GM18511 (cell line): ENCODE measurements around the gene CCNA1.

Source experiments
- ATAC-seq: cut with Tn5 transposase; IDR thresholded peaks from one replicate; pipeline ENCODE4 v1.9.1; 2021; ENCODE audit warnings: mild to moderate bottlenecking, moderate library complexity; ENCODE audit not compliant: unreplicated experiment

Gene CCNA1

GRCh38 chr13:36432106-36432544 is at the start of gene CCNA1:
CCNA1 (plus strand) TSS chr13:36432495; CDS start chr13:36433057, 562 bp downstream.
- peak; percentile 59 for ATAC-seq

DNA sequence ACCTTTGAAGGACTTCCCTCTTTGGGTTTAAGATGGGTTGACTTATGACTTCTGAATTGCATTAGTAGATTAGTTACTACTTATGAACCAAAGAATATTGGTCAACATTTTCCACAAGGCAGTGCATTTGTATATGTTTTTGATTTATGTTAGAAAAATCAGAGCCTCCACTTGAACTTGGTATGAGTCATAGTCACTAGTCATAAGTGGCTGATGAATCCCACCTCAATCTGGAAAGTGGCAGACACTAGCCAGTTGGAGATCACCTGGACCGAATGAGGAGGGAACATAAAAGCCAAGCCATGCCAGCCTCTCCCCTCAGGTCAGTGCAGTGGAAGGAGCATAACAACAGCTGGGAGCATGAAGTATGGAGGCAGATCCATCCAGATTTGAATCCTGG is 46.8 kb upstream of the CCNA1 start:
- no peak for ATAC-seq

GRCh38 chr13:36395280-36395679 is 37.0 kb upstream of the CCNA1 start:
- no peak for ATAC-seq

DNA sequence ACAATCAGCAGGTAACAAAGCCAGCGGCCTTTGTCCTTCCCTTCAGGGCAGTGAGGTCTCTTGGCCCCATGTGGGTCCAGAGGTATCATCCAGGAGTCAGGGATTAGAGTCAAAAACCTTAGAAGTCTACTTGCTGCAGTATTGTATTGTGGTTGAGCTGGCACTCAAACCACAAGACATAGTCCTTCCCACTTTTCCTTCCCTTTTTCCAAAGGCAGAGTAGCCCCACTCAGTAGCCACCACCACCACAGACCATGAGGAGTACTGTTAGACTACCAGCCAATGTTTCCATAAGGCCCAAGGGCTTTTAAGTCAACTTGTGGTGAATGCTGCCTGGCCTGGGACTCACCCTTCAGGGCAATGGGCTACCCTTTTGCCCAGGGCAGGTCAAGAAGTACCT is 27.1 kb upstream of the CCNA1 start:
- no peak for ATAC-seq

- ATAC-seq: no peak
Observed at GRCh38 chr13:36412736-36413135, 19.6 kb upstream of the CCNA1 start.

DNA sequence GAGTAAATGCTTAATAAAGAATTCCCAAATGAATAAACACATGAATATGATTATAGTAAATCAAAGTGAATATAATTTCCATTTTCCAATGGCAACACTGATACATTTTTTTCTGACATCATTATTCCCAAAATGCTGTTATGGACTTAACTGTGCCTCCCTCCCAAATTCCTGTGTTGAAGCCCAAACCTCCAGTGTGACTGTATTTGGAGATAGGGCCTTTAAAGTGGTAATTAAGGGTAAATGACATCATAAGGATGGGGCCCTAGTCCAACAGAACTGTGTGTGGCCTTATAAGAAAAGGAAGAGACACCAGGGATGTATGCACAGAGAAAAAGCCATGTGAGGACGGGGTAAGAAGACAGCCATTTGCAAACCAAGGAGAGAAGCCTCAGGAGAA is 19.1 kb upstream of the CCNA1 start:
- no peak for ATAC-seq

GRCh38 chr13:36414461-36414860 is 17.8 kb upstream of the CCNA1 start:
- ATAC-seq: no peak

DNA sequence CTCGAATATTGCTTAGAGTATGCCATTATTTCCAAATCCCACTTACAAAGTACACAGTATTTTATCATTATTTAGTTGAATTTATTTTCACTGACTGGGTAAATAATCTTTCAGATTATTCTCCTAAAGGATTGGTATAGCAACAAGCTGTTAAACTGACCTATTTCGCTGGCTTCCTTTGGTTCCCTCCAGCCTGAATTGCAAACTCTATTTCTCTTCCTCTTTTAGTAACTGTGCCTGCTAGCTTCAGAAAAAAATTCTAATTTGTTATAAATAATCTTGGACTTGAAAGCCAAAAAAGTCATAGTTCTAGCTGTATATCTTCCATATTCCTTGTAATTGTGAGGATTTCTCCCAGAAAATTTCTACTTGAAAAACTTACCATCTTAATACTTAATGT is 15.0 kb upstream of the CCNA1 start:
- no peak for ATAC-seq

- peak; percentile 94 for ATAC-seq
Observed at GRCh38 chr13:36418022-36418805, 14.1 kb upstream of the CCNA1 start.

- ATAC-seq: peak; percentile 70
Observed at GRCh38 chr13:36420437-36420891, 11.8 kb upstream of the CCNA1 start.

- no peak for ATAC-seq
Observed at GRCh38 chr13:36421447-36421846, 10.8 kb upstream of the CCNA1 start.

GRCh38 chr13:36428086-36428485 is 4.2 kb upstream of the CCNA1 start:
- no peak for ATAC-seq

- no peak for ATAC-seq
Observed at GRCh38 chr13:36430247-36431203, 1.8 kb upstream of the CCNA1 start.

- ATAC-seq: peak; percentile 44
Observed at GRCh38 chr13:36431204-36432105, 840 bp upstream of the CCNA1 start.

DNA sequence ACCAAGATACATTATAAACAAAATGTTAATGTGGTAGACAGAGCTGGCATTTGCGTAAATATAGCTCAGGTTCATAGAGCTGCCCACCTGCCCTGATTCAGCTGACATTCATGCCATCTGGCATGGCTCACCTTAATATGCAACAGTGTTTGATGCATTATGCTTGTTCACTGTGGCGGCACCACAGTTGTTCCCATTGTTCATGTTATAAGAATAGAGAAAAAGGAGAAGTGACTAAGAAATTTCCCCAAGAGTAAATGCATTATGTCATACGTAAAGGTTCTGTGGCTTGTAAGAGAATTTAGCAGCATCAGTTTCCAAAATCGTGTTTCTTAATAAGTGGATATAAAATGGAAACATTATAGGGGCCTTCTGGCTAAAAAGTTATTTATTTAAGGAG is 4.5 kb downstream of the CCNA1 start:
- no peak for ATAC-seq

GRCh38 chr13:36438594-36439483 is 6.5 kb downstream of the CCNA1 start:
- no peak for ATAC-seq

- no peak for ATAC-seq
Observed at GRCh38 chr13:36445278-36445677, 13.0 kb downstream of the CCNA1 start.

GRCh38 chr13:36445891-36446351 is 13.6 kb downstream of the CCNA1 start:
- ATAC-seq: no peak

DNA sequence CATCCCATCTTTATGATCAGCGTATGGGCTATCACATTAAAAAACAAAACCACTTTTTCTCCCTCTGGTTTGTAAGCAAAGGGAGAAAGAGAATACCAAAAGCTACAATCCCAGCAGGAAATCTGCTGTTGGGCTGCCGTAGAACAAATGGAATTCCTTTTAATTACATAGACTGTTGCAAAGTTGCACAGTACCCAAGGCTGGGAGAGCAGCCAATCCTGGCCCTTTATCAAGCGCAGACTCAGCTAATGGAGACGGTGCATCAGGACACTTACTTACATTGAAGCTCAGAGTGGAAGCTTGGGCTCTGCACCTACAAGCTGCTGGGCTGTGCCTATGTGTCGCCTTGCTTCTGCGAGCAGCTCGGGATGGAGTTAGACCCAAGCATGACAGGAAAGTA is 15.2 kb downstream of the CCNA1 start:
- ATAC-seq: no peak

DNA sequence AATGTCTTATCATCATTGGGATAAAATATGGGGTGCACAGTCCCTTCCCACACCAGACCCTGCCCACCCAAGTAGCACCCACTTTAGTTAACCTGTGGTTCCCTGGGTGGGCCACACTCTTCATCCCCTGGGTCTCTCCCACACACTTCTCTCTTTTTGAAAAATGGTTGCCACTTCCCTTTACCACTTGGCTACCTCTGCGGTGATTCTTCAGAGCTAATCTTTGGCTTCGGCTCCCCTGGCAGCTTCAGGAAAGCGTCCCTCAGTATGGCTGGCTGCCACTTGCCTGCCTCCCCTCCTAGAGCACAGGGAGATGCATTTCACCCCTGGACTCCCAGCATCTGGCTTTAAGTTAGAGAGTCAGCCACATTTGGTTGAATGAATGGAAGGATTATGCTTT is 18.2 kb downstream of the CCNA1 start:
- no peak for ATAC-seq
